ENCODE measurements around the gene GMPS.
"Not testable (repeated sequence)": the region's sequence is repeated elsewhere in the genome, so short reads cannot be mapped to it uniquely, and the experiment has no call there.

The GMPS gene

DNA sequence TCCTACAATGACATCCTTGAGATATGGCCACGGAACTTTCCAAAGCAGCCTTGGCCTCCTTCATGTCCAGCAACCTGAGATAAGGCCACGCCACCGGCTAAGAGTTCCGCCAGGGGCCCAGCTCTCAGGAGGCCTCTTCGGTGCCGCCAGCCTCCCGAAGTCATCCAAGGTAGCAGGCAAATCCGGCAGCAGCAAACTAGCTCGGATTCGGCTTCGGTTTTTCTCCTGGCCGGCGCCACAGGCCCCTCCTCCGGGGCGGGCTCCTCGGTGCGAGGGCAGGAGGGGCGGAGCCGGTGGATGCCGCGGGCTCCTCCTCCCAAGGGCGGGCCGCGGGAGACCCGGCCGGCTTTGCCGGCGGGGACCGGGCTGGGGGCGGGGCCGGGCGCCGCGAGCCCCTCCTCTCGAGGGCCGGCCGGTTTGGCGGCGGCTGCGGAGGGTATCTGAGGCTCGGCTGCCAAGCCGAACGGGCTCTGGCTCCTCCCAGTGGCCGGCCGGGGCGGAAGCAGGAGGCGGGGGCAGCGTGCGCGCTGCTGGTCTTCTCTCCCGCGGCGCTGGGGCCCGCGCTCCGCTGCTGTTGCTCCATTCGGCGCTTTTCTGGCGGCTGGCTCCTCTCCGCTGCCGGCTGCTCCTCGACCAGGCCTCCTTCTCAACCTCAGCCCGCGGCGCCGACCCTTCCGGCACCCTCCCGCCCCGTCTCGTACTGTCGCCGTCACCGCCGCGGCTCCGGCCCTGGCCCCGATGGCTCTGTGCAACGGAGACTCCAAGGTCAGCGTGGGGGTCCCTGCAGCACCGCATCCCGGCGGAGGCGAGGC, at the start of gene GMPS:
GMPS (plus strand) TSS at position 518 of the 812 bp plus-strand sequence; CDS start at position 739, 221 bp downstream.
- DNase-seq (ENCODE audit: low read depth in 4 of 4, low spot score in 1 of 4) = peak; percentile 83 to 94 (median 91)

DNA sequence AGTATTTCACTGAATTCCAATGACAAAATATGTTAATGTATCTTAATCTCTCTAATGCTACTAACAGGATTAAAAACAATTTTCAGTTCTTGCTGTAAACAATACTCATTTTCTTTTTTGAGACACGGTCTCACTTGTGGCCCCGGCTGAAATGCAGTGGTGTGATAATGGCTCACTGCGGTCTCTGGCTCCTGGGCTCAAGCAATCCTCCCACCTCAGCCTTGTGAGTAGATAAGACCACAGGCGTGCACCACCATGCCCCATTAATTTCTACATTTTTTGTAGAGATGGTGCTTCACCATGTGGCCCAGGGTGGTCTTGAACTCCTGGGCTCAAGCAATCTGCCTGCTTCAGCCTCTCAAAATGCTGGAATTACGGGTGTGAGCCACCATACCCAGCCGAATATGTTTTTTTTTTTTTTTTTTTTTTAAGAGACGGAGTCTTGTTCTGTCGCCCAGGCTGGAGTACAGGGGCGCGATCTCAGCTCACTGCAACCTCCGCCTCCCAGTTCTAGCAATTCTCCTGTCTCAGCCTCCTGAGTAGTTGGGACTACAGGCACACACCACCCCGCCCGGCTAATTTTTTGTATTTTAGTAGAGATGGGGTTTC, 41.9 kb upstream of the GMPS start:
- not testable (repeated sequence) for DNase-seq (ENCODE audit: low read depth in 4 of 4, low spot score in 1 of 4)

DNA sequence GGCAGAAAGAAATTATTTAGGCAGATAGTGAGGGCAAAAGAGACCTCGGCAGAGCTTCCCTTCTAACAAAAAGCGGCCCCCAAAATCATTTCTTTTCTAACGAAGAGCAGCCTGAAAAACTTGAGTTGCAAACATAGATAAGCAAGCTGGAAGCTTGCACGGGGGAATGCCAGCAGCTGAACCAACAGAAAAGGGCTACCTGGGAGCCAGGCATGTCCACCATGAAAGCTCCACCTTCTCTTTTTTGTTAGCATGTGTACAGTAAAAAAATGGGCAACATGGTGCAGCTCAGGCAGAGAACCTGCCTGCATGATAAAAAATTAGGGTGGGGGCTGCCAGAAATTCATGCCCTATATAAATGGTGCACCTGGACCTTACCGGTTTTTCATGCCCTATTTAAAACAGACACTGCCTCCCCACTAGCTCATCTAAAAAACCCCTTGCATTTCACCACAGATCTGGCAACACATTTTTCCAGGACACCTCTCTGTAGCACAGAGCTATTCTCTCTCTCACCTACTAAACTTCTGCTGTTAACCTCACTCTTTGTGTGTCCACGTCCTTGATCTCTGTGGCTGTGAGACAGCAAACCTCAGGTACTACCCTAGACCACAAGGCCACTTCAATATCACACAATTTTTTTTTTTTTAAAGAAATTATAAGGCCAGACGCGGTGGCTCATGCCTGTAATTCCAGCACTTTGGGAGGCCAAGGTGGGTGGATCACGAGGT, 34.9 kb upstream of the GMPS start:
- DNase-seq (ENCODE audit: low read depth in 4 of 4, low spot score in 1 of 4) = no peak

DNA sequence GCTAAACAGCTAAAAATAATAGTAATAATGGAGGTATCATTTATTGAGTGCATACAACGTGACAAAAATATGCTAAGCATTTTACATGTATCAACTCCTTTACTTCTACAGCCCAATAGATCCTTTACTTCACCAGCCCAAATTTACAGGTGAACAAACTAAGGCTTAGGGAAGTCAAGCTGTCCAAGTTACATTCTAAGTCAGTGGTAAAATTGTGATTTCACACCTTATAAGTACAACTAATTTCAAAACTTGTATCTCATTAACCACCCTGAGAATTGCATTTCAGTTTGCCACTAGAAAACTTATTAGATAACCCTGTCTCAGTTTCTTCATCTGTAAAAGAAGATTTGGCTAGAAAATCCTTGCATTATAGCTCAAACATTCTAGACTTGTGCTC, 26.9 kb upstream of the GMPS start:
- no peak for DNase-seq (ENCODE audit: low read depth in 4 of 4, low spot score in 1 of 4)

DNA sequence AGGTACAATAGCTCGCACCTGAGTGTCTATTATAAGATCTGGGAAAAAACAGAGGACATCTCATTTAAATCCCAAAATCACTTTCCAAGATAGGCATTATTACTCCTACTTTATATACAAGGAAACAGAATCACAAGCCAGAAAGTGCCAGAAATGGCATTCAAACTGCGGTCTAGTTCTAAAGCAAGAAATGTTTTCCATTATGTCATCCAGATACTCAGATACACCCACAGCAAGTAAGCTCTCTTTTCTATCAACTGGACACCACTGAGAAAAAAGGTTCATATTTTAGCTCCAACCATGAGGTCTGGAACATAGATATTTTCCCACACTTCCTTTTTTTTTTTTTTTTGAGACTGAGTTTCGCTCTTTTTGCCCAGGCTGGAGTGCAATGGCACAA, 24.3 kb upstream of the GMPS start:
- no peak for DNase-seq (ENCODE audit: low read depth in 4 of 4, low spot score in 1 of 4)

DNA sequence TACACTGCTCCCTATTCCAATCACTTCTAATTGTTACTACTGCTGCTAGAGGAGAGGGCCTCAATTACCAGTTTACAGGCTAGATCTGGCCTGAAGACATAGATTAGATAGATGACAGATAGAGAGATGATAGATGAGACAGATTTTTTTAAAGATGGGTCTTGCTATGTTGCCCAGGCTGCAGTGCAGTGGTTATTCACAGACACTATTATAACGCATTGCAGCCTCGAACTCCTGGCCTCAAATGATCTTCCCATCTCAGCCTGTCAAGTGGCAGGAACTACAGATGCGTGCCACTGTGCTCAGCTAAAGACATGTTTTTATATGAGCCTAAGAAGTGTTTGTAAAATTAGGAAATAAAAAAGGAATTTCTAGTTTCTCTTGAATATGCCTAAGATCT, 22.5 kb upstream of the GMPS start:
- DNase-seq (ENCODE audit: low read depth in 4 of 4, low spot score in 1 of 4) = no peak

DNA sequence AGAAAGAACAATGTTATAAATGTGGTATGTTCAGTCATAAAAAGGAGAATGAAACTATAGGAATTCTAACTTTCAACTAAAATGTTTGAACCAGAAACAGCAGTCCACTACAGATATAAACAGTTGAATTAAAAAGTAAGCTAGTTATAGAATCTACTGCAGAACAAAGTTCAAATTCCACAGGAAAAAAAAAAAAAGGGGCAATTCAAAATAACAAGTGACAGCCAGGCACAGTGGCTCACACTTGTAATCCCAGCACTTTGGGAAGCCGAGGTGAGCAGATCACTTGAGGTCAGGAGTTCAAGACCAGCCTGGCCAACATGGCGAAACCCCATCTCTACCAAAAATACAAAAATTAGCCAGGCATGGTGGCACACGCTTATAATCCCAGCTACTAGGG, 21.0 kb upstream of the GMPS start:
- not testable (repeated sequence) for DNase-seq (ENCODE audit: low read depth in 4 of 4, low spot score in 1 of 4)

DNA sequence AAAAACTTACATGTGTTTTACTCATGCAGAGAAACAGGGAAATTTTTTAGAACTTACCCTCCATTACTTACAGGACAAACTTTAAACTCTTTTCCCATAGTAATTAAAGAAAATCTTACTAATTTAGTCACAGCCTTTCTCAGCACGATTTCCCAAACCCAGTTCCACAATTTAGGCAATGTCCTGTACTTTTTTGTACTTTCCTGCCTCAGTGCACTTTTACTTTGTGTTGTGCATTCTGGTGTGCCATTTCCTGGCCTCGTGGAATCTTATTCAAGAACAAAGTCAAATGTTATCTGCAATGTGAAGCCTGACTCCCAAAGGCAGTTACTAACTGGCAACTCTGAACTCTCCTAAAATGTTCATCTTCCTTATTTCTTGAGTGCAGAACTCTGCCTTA, 18.1 kb upstream of the GMPS start:
- DNase-seq (ENCODE audit: low read depth in 4 of 4, low spot score in 1 of 4) = no peak

DNA sequence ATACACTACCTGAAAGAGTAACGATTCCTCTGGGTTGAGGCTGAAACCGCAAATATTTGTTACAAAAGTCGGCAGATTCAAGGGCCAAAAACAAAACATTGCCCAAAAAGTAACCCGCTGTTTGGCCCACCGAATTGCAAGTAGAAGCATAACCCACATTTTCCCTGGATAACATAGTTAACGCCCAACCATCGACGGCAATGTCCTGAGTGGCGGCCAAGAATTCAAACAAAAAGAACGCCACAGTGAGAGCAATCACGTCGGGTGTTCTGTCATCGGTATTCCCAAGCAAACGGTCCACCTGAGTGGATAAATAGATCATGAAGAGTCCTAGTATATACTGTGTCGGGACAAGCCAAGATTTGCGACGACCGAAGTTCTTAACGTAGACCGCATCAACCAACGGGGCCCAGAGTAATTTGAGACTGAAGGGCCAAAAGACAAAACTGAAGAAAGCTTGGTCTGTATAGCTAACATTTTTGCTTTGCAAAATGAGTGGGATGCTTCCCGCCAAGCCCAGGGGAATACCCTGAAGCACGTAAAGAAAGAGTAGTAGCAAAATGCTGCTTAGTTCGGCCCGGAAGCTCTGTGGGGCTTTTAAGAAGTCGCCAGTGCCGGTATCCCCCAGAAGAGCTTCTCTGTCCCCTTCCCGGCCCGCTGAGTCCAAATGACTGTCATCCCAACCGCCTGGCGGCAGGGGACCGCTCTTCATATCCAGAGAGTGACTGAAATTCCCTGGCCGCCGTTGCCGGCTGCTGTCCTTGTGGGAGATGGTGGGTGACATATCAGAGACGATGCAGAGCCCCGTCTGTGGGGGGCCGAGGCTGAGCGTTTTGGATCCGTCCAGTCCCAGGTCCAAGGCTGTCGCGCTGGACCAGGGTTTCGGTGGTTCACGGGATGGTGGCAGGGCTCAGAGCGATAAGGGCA, 17.0 kb upstream of the GMPS start:
- DNase-seq (ENCODE audit: low read depth in 4 of 4, low spot score in 1 of 4) = peak in 3 of 4 experiments; percentile 7 to 14 (median 10)

DNA sequence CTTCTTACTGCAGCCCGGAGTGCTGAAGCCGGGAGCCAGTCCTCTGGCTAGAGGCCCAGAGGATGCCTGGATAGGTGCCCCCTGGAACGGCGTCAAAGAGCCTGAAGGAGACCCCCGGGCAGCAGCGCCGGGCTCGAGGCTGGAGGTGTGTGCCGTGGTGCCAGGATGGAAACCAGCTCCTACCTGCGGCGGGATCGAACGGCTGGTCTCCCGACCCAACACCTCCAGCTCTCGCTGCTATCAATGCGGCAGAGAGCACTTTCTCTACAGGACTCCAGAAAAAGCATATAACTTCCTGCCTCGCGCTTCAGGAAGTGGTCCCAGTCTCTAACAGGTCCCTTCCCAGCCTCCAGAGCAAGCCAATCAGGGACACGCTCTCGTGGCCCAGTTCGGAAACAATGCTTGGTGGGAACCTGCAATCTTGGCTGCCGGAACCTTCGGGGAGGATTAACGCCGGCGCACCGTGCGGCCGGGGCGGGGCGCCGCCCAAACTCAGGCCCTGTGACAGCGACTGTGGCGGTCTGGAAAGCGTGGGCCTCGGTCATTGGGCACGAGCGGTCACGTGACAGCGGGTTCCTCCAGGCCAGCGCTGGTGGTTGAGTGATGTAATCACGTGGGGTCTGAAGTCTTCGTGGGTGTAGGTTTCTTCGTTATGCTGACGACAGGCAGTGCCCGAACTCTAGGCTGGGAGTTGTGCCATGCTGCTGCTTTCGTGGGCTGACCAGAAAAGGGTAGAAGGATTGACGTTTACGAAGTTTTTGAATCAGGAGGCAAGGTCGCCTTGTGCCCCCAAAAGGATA, 16.1 kb upstream of the GMPS start, which contains the start of gene SLC33A1:
SLC33A1 (minus strand) TSS at position 287 of the 800 bp plus-strand sequence. CDS start 430 bp downstream, outside the sequence.
- DNase-seq (ENCODE audit: low read depth in 4 of 4, low spot score in 1 of 4) = peak; percentile 91 to 97 (median 94)

DNA sequence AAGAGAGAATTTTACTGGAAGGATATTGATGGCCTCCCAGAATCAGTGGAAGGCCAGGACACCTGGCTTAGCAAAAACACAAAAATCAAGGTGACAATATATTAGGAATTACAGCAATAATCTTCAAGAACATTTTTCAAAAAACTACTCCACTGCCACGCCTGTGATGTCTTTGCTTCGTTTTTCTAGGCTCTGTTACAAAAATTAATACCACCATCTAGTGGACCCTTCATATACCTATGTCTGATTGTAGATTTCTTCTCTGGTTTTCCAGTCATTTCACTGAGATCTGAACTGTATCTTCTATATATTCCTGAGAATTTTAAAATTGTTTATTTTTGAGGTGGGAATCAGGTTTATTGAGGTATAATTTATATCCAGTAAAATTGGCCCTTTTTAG, 10.6 kb upstream of the GMPS start:
- no peak for DNase-seq (ENCODE audit: low read depth in 4 of 4, low spot score in 1 of 4)

DNA sequence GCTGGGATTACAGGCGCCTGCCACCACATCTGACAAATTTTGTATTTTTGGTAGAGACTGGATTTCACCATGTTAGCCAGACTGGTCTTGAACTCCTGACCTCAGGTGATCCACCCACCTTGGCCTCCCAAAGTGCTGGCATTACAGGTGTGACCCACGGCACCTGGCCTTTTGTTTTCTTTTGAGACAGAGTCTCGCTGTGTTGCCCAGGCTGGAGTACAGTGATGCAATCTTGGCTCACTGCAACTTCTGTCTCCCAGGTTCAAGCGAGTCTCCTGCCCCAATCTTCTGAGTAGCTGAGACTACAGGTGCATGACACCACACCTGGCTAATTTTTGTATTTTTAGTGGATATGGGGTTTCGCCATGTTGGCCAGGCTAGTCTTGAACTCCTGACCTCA, 10.0 kb upstream of the GMPS start:
- DNase-seq (ENCODE audit: low read depth in 4 of 4, low spot score in 1 of 4) = not testable (repeated sequence)

DNA sequence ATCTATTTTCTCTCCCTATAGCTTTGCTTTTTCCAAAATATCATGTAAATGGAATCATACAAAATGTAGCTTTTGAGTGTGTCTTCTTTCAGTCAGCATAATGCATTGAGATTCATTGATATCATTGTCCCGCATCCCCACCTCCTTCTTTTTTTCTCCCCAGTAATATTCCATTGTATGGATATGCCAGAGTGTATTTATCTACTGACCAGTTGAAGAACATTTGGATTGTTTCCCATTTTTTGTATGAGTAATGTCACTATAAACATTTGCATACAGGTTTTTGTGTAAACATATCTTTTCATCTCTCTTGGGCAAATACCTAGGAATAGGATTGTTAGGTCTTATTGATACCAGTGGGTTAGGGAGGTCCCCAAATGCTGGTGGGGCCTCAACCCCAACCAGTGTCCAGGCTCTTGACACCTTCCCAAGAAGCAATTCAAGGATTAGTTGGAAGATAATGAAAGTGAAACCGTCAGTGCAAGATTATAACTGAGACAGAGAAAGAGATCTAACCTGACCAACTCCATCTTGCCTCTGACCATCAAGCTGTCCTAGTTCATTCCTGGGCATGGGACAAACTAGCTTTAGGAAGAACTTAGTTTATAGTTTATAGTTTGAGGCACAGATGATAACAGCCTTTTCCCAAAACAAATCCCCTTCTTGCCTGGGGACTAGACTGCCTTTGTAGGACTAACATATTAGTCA, 8.8 kb upstream of the GMPS start:
- DNase-seq (ENCODE audit: low read depth in 4 of 4, low spot score in 1 of 4) = no peak

DNA sequence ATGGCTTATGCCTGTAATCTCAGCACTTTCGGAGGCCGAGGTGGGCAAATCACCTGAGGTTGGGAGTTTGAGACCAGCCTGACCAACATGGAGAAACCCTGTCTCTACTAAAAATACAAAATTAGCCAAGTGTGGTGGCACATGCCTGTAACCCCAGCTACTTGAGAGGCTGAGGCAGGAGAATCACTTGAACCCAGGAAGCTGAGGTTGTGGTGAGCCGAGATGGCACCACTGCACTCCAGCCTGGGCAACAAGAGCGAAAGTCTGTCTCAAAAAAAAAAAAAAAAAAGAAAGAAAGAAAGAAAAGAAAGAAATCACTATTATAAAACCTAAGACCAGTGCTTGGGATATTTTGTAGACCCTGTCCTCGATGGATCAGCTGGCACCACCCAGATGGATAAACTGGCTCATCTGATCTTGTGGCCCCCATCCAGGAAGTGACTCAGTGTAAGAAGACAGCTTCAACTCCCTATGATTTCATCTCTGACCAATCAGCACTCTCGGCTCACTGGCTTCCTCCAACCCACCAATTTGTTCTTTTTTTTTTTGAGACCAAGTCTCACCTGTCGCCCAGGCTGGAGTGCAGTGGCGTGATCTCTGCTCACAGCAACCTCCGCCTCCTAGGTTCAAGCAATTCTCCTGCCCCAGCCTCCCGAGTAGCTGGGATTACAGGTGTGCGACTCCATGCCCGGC, 8.0 kb upstream of the GMPS start:
- DNase-seq (ENCODE audit: low read depth in 4 of 4, low spot score in 1 of 4) = peak in 2 of 4 experiments; percentile 19 to 27

DNA sequence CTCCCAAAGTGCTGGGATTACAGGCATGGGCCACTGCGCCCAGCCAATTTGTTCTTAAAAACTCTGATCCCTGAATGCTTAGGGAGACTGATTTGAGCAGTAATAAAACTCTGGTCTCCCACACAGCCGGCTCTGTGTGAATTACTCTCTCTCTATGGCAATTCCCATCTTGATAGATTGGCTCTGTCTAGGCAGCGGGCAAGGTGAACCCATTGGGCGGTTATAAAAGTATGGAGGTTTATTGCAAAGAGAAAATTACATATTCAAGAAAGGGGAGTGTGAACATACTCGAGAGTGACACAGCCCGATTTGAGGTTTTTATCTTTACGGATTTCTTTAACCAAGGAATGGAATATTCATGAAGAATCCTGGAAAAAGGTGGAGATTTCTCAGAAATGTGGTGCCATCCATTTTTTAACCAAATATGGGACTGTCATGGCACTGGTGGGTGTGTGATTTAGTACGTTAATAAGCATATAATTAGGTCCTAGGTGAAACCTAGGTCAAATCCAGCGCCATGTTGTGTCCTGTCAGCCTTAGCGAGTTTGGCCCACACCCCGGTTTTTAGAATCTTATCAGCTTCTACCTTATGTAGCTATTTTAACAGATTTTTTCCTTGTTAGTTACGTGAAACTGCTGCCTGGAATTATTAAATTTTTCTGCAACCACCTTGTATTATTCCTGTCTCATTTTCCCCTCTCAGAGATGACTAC, 7.2 kb upstream of the GMPS start:
- DNase-seq (ENCODE audit: low read depth in 4 of 4, low spot score in 1 of 4) = no peak

DNA sequence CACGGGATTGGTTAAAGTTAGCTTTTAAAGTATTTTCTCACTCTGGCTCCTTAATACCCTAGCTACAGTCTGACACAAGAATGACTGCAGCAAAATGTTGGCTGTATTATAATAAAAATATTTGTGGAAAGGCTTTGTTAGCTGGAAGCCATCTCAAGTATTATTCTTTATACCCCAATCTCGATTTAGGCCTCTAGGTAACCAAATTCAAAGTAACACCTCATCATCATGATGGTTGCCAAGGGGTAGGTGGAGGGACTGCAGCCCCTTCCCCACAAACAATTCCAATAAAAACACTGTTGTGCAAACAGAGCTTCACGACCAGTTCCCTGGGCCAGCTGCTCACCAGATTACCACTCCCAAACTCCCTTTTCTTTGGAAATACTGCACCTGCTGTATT, 759 bp upstream of the GMPS start:
- no peak for DNase-seq (ENCODE audit: low read depth in 4 of 4, low spot score in 1 of 4)

DNA sequence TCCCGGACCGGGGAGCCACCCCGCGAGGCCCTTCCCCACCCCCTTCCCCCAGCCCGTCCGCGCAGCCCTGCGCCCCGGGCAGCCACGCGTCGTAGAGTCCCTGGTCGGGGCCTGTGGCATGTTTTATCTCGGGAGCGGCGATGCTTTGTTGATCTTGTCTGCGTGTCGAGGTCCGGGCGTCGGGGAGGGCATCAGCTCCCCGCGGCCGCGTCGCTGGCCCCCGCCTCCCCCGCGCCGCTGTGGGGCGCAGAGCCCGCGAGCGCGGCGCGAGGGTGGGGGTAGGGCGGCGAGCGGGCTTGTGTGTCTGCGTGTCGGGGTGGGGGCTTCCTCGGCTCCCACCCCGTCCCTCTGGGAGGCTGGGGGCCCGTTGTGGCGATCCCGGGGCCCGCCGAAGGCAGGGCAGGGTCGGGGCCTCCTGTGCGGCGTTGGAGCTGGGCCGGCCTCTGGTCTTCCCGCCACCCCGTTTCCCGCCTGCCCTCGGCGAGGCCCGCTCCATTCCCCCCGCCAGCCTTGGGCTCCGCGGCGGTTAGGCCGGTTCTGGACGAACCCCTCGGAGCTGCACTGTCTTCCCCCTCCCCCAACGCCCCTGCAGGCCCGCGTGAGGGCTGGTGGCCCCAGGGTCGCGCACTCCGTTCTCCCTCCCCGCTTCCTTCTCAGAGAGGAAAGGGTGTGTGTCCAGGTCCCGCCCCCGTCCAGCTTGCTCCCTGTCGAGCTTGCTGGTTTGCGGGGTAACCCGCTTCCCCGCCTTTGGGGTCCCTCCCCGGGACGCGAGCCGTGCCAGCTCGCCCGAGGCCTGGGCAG, 695 bp downstream of the GMPS start:
- peak in 3 of 4 experiments; percentile 5 to 31 (median 18) for DNase-seq (ENCODE audit: low read depth in 4 of 4, low spot score in 1 of 4)

Data from stimulated activated CD4-positive, alpha-beta T cell treated with anti-CD3 and anti-CD28 coated beads, Interleukin-1b, Interleukin-23, amount 100 ng/mL, for 24 hours (primary cell).